NCI-H748 treated with DMSO at 0.1 percent for 48 hours (cell line): Measurements from ENCODE around the gene UFC1.
"Not testable (repeated sequence)": the region's sequence is repeated elsewhere in the genome, so short reads cannot be mapped to it uniquely, and the experiment has no call there.

Source experiments
- DNase-seq: peaks from one replicate; lab custom pipeline; 2025; lab: John Stamatoyannopoulos, UW

The UFC1 gene

GRCh38 chr1:161153682-161154337 is at the start of gene UFC1:
UFC1 (plus strand) TSS chr1:161153978; CDS start chr1:161153998, 20 bp downstream.
- peak; percentile 87 for DNase-seq

- DNase-seq: no peak
These were observed 47.3 kb upstream of the UFC1 start for GRCh38 chr1:161106431-161106830.

DNA sequence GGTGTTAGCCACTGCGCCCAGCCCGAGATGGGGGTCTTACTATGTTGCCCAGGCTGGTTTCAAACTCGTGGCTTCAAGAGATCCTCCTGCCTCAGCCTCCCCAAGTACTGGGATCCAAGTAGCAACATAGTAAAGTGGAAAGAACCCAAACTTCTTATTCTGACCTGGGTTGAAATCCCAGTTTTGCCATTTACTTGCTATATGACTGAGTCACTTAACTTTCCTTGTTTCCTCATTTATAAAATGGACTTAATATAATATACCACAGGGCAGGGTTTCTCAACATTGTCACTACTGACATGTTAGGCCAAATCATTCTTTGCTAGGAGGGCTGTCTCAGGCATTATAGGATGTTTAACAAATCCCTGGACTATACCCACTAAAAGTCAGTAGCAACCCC is 42.7 kb upstream of the UFC1 start:
- DNase-seq: no peak

DNA sequence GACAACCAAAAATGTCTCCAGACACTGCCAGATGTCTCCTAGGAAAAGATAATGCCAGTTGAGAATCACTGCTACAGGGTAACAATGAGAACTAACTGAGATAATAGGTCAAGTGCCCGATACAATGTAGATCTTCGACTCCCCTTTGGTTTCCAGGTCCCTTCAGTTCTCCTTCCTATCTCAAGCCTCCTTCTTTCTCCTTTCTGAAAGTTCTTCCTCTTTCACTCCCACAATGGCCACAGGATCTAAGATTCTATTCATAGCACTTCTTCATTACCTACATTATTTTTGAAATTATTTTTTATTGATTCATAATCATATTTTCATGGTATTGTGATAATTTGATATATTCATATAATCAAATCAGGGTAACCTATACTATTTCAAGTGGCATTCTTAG is 42.3 kb upstream of the UFC1 start:
- DNase-seq: no peak

DNA sequence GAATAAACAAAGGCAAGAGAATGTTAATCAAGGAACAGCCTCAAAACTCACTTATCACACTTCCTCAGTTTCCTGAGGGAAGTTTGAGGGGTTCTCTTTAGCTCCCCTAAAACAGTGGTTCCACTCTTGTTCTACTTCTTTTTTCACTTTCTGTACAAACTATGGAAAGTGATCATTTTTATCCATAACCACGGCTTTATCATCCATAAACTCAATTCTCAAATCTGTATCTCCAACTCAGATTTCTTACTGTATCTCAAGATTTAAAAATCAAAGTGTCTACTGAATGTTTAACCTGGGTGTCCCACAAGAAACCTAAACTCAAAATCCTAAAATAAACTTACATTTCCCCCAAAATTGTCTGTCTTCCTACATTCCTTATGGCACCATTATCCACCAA is 39.9 kb upstream of the UFC1 start:
- no peak for DNase-seq

DNA sequence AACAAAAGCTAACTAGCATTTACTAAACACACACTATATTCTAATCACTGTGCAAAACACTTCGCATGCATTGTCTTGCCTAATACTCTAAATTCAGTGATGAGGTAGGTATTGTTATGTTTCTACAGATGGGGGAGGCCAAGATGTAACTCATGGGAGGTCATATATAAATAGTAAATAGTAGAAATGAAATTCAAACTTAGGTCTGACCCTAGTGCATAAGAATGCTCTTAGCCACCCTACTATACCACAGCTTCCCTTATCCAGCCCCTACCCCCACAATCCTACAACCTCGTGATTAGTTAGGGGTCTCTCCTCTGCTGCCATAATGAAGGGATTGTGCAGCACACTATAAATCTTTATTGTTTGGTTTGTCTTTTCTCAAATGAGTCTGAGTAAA is 39.2 kb upstream of the UFC1 start:
- no peak for DNase-seq

DNA sequence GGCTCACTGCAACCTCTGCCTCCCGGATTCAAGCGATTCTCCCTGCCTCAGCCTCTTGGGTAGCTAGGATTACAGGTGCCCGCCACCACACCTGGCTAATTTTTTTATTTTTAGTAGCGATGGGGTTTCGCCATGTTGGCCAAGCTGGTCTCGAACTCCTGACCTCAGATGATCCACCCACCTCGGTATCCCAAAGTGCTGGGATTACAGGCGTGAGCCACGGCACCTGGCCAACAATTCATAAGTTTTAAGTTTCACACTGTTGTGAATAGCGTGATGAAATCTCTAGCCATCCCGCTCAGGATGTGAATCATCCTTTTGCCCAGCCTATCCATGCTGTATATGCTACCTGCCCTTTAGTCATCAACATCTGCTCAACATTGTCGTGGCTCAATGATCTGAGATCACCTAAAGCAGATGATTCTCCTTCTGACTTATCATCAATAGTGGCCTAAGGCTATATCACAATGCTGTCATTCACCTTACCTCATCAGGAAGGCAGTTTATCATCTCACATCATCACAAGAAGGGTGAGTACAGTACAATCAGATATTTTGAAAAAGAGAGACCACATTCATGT is 38.6 kb upstream of the UFC1 start:
- no peak for DNase-seq

DNA sequence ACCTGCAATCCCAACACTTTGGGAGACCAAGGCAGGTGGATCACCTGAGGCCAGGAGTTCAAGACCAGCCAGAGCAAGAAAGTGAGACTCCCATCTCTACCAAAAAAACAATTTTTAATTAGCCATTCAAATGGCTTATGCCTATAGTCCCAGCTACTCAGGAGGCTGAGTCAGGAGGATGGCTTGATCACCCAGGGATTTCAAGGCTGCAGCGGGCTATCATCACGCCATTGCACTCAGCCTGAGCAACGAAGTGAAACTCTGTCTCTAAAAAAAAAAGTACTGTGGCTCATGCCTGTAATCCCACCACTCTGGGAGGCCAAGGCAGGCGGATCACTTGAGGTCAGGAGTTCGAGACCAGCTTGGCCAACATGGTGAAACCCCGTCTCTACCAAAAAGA is 37.8 kb upstream of the UFC1 start:
- not testable (repeated sequence) for DNase-seq

DNA sequence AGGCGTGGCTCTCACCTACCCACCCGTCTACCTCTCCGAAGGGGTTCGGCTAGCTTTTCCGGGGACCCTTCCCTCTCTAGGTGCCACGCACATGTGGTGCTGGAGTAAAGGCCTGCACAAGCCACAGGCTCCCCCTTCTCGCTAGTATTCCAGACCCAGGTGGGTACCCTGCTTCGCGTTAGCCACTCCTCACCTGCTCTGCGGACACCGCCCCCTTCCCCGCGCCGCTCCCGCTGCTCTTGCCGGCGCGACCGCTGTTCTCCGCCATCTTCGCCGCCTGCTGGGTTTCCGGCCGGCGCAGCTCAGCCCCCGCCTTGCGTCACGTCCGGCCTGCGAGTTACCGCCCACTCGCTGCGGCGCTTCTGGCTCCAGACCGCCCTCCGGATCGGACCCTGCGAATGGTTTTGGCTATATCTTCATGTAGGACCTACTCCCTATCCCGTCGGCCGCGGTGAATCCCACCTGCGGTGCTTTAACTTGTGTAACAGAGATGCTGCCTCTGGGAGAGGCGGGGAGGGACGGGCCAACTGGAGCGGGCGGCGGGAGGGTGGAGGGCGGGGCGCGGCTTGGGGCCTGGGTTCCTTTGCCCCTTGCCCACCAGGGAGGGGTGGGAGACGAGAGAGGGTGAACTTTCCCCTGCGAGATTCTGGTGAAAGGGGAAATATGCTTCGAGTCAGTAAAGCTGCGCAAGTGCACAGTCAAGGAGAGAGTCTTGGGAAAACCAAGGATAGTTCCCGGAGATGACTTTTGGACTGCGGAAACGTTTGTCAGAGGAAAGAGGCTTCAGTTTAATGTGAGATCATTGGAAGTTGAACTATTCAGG is 35.8 kb upstream of the UFC1 start, which contains the start of the genes NIT1 and PFDN2:
Gene NIT1 (plus strand): TSS at position 347 of the 823 bp plus-strand sequence. CDS start 72 bp downstream, at position 419.
Gene PFDN2 (minus strand): TSS at position 279 of the 823 bp plus-strand sequence. CDS start 11 bp downstream, at position 268.
- DNase-seq: peak; percentile 76

GRCh38 chr1:161119092-161119903 is 34.5 kb upstream of the UFC1 start:
- DNase-seq: no peak

GRCh38 chr1:161121042-161121650 is 32.6 kb upstream of the UFC1 start:
- DNase-seq: no peak

DNA sequence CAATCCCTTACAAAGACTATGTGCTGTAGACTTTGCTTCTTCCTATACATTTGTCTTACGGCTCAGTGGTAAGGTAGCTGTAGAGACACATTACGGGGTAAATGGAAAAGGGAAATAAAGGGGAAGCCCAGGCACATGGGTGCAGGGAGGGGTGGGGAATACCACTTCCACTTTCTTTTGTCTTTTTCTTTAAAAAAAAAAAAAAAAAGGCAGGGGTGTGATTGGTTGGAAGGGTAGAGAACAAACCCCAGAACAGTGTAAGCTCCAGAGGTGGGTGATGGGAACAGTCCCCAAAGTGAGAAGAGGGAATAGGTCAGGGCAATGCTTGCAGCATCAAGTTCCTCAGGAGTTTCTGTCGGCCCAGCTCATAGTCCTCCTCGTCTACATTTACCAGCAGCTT is 31.9 kb upstream of the UFC1 start:
- DNase-seq: no peak

DNA sequence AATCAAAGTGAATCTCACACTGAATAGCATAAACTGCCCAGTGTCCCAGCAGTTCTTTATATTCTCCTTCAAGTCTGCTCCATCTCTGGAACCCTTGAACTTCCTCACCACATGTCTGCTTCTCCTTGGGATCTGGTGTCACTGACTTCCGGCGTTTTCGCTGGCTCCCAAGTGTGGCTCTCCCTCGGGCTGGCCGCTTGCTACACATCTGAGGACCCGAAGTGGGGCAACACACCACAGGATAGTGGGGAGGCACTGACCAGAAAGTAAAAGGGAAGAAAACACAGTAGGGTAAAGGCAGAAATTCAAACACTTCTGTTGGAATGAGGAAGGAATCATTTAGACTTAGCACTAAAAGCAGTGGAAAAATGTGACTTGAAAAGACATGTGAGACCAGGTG is 30.8 kb upstream of the UFC1 start:
- no peak for DNase-seq

DNA sequence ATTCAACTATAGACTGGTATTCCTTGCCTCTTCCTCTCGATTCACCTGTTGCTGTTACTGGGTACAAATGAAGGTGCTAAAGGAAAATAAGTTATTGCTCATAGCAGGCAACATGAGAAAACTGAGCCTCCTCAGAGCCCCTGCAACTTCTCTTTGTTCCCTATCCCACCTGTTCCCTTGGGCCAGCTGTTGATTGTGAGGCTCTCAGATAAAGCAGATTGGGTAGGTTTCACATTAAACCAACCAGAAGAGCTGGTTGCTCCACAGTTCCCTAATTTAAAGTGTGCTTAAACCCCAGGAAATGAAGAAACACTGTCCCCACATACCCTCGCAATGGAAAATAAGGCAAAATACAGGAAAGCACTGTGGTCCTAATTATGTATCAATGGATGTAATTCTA is 26.1 kb upstream of the UFC1 start:
- DNase-seq: no peak

GRCh38 chr1:161128591-161129420 is 25.0 kb upstream of the UFC1 start:
- no peak for DNase-seq

DNA sequence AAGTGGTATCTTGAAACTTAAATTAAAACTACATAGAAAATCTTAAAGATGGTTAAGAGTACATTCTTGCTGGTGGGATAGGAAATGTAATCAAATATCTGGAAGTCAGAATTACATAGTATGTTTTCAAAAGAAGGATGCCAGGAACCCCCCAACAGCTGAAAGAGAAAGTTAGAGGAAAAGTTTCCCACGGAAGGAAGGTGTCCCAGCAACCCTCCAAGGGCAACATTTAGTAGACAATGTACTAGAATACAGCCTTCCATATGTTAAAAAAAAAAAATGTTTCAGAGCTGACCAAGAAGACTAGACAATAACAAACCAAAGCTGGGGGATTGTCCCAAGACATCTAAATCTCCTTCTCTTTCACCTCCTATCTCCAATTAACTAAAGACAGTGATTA is 23.5 kb upstream of the UFC1 start:
- no peak for DNase-seq

DNA sequence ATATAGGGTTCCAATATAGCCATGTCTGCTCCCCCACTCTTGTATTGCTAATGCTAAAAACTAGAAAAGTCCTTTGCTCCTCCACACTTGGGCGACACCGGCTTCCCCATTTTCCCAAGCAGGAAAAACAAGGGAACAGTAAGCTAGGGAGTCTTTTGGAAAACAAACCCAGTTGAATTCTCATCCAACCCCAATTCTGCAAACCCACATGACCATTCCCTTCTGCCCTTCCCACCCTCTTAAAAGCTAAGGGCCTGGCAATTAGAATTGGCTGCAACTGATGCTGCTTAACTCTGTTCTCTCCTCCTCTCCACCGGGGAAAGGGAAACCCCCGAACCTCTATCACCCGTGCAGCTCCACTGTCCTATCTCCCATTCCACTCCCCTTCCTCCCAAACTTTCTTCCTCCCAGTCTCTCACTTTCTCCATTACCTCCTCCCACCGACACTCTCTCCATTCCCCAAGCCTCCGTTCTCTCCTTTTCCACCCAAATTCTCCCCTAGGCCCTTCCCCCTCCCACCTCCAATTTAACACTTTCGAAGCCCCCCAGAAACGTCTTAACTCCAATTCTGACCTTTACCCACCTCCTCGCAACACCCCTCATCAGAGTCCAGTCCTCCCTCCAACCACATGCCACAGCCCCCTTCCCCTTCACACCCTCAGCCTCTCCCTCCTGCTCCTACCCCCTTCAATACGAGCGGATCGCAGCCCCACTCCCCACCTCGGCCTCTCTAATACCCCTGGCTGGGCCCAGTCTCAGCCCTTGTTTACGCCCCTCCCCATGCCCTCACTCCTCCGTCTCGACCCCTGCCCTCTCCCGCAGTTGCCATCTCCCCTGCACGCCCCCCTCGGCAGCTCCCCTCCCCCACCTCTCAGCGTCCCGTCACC is 22.0 kb upstream of the UFC1 start:
- no peak for DNase-seq

- DNase-seq: peak; percentile 91
These were observed 21.2 kb upstream of the UFC1 start, which contains the start of gene DEDD for GRCh38 chr1:161132410-161133219. DEDD (minus strand) TSS chr1:161132667; CDS start chr1:161124462, 8,205 bp downstream.
